ENCODE measurements around the gene PLCH1.

Gene PLCH1

GRCh38 chr3:155502630-155503029 lies 242.2 kb downstream of the PLCH1 start:
- H3K4me3 ChIP-seq (replicated peaks in 1 of 2; ENCODE audit: low read depth in 2 of 2, low read length in 2 of 2): no peak overlapping the region
- no peak for DNase-seq (ENCODE audit: low read depth in 2 of 2)
- TF ChIP-seq CTCF (IDR thresholded peaks at IDR 0.05; ENCODE audit: low read depth, low read length): no peak

- H3K4me3 ChIP-seq (replicated peaks in 1 of 2; ENCODE audit: low read depth in 2 of 2, low read length in 2 of 2): no peak overlapping the region
- no peak for DNase-seq (ENCODE audit: low read depth in 2 of 2)
- TF ChIP-seq CTCF (IDR thresholded peaks at IDR 0.05; ENCODE audit: low read depth, low read length): no peak
Measured at GRCh38 chr3:155500194-155500818, 244.6 kb downstream of the PLCH1 start.

GRCh38 chr3:155497930-155498647 lies 246.8 kb downstream of the PLCH1 start:
- no peak overlapping the region for H3K4me3 ChIP-seq (replicated peaks in 1 of 2; ENCODE audit: low read depth in 2 of 2, low read length in 2 of 2)
- no peak for TF ChIP-seq CTCF (IDR thresholded peaks at IDR 0.05; ENCODE audit: low read depth, low read length)
- peak; percentile 1 to 90 for DNase-seq (ENCODE audit: low read depth in 2 of 2)

GRCh38 chr3:155496206-155496605 lies 248.7 kb downstream of the PLCH1 start:
- DNase-seq (ENCODE audit: low read depth in 2 of 2): no peak
- H3K4me3 ChIP-seq (replicated peaks in 1 of 2; ENCODE audit: low read depth in 2 of 2, low read length in 2 of 2): no peak overlapping the region
- no peak for TF ChIP-seq CTCF (IDR thresholded peaks at IDR 0.05; ENCODE audit: low read depth, low read length)

- DNase-seq (ENCODE audit: low read depth in 2 of 2): peak in 1 of 2 donors; percentile 3
- no peak for TF ChIP-seq CTCF (IDR thresholded peaks at IDR 0.05; ENCODE audit: low read depth, low read length)
- no peak overlapping the region for H3K4me3 ChIP-seq (replicated peaks in 1 of 2; ENCODE audit: low read depth in 2 of 2, low read length in 2 of 2)
Measured at GRCh38 chr3:155495387-155495786, 249.5 kb downstream of the PLCH1 start.

GRCh38 chr3:155494332-155494731 lies 250.5 kb downstream of the PLCH1 start:
- no peak for TF ChIP-seq CTCF (IDR thresholded peaks at IDR 0.05; ENCODE audit: low read depth, low read length)
- DNase-seq (ENCODE audit: low read depth in 2 of 2): no peak
- no peak overlapping the region for H3K4me3 ChIP-seq (replicated peaks in 1 of 2; ENCODE audit: low read depth in 2 of 2, low read length in 2 of 2)
